ENCODE measurements around the gene ST8SIA6. TPM values are rescaled to one million over a fixed set of nuclear protein-coding genes. Genes with fewer than 3 reads are reported as not detected.
"Not testable (repeated sequence)": the region's sequence is repeated elsewhere in the genome, so short reads cannot be mapped to it uniquely, and the experiment has no call there.

Gene ST8SIA6
- total RNA-seq, 1 experiment from 2014 or later, result 0.19 TPM

DNA sequence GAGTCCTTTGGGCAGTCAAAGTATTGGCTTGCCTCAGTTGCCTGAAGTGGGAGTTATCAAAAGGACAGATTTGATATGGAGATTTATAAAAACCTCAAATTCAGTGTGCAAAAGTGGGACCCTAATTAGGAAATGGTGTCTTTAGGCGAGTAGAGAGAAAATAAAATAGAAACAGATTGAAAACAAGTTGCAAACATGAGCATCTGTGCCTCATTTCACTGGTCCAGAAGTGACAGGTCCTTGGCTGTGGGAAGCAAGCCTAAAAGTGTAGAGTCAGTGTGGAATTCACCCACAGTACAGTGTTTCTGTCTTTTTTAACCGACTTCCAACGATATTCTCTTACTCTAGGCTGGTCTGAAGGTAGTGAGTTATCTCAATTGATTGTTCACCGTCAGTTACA, 51.2 kb downstream of the ST8SIA6 start:
- intact Hi-C loops (cut with micrococcal nuclease), result no loop called here
- Mint-ChIP-seq H3K27me3 (ENCODE audit: insufficient read depth, unreplicated experiment) (no peaks in the 10 kb centered on the region), H3K4me3 (ENCODE audit: unreplicated experiment) (no peak overlapping the region), H3K4me1 (ENCODE audit: insufficient read depth, unreplicated experiment) (no peaks in the 10 kb centered on the region), H3K36me3 (ENCODE audit: insufficient read depth, unreplicated experiment) (no peaks in the 10 kb centered on the region), H3K9me3 (ENCODE audit: unreplicated experiment) (no peaks in the 10 kb centered on the region), H3K27ac (ENCODE audit: low read depth, unreplicated experiment) (no peak overlapping the region)
- TF ChIP-seq CTCF (IDR thresholded peaks at IDR 0.05; ENCODE audit: unreplicated experiment), result no peak
- DNase-seq (ENCODE audit: unreplicated experiment), result no peak
- ChIA-PET POLR2A (no interaction called here), CTCF (no interaction called here)
- no TSS peak for BruUV-seq (replicated peaks)

- CTCF ChIA-PET; H3K27ac Mint-ChIP-seq (ENCODE audit: low read depth, unreplicated experiment); BruUV-seq (replicated peaks); H3K36me3 Mint-ChIP-seq (ENCODE audit: insufficient read depth, unreplicated experiment); intact Hi-C loops (cut with micrococcal nuclease); H3K4me1 Mint-ChIP-seq (ENCODE audit: insufficient read depth, unreplicated experiment); H3K9me3 Mint-ChIP-seq (ENCODE audit: unreplicated experiment); H3K27me3 Mint-ChIP-seq (ENCODE audit: insufficient read depth, unreplicated experiment); DNase-seq (ENCODE audit: unreplicated experiment); POLR2A ChIA-PET; H3K4me3 Mint-ChIP-seq (ENCODE audit: unreplicated experiment): not testable (repeated sequence)
Observed at GRCh38 chr10:17402040-17402439, 52.4 kb downstream of the ST8SIA6 start.

DNA sequence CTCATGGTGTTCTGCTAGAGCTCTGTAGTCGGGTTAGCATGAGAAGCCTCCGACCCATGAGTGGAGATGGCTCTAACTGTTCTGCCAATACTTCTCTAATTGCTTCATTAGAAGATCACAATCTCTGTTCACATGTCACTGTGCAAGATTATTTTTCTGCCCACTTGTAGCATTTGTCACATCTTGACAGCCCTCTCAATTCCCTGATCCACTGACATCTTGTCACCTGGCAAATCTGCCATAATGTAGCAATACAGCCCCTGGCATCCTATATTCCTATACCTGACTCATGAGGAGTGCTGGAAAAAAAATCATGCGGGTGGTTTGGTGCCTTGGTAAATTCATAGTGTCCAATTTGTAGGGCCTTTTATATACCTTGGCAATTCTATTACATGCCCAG, 58.4 kb downstream of the ST8SIA6 start:
- no peaks in the 10 kb centered on the region for H3K9me3 Mint-ChIP-seq (ENCODE audit: unreplicated experiment)
- H3K36me3 Mint-ChIP-seq (ENCODE audit: insufficient read depth, unreplicated experiment), result no peaks in the 10 kb centered on the region
- no peaks in the 10 kb centered on the region for H3K4me1 Mint-ChIP-seq (ENCODE audit: insufficient read depth, unreplicated experiment)
- DNase-seq (ENCODE audit: unreplicated experiment), result no peak
- intact Hi-C loops (cut with micrococcal nuclease), result no loop called here
- POLR2A ChIA-PET, result no interaction called here
- CTCF ChIA-PET, result interaction anchor here (0.5 to 1.4 kb wide), 2 partner anchors 106 to 252 kb away, joined by 3 to 5 read pairs; no protein-coding TSS in a partner anchor
- H3K27me3 Mint-ChIP-seq (ENCODE audit: insufficient read depth, unreplicated experiment), result no peaks in the 10 kb centered on the region
- H3K27ac Mint-ChIP-seq (ENCODE audit: low read depth, unreplicated experiment), result no peak overlapping the region
- no peak overlapping the region for H3K4me3 Mint-ChIP-seq (ENCODE audit: unreplicated experiment)
- TF ChIP-seq CTCF (IDR thresholded peaks at IDR 0.05; ENCODE audit: unreplicated experiment), result no peak
- no TSS peak for BruUV-seq (replicated peaks)

- POLR2A ChIA-PET, result interaction anchor here (1.7 kb wide), 1 partner anchor 13 kb away, joined by 3 read pairs; no protein-coding TSS in a partner anchor
- CTCF ChIA-PET, result no interaction called here
- H3K27me3 Mint-ChIP-seq (ENCODE audit: insufficient read depth, unreplicated experiment), result no peaks in the 10 kb centered on the region
- DNase-seq (ENCODE audit: unreplicated experiment), result no peak
- no peaks in the 10 kb centered on the region for H3K36me3 Mint-ChIP-seq (ENCODE audit: insufficient read depth, unreplicated experiment)
- no peaks in the 10 kb centered on the region for H3K9me3 Mint-ChIP-seq (ENCODE audit: unreplicated experiment)
- no TSS peak for BruUV-seq (replicated peaks)
- H3K27ac Mint-ChIP-seq (ENCODE audit: low read depth, unreplicated experiment), result no peak overlapping the region
- H3K4me3 Mint-ChIP-seq (ENCODE audit: unreplicated experiment), result no peak overlapping the region
- intact Hi-C loops (cut with micrococcal nuclease), result no loop called here
- H3K4me1 Mint-ChIP-seq (ENCODE audit: insufficient read depth, unreplicated experiment), result no peaks in the 10 kb centered on the region
- TF ChIP-seq CTCF (IDR thresholded peaks at IDR 0.05; ENCODE audit: unreplicated experiment), result no peak
Observed at GRCh38 chr10:17394854-17395253, 59.5 kb downstream of the ST8SIA6 start.
